SK-N-SH treated with all-trans-retinoic acid at 6 μM for 48 hours (cell line): ENCODE results near the gene TWIST2.

Experiments used
- ATAC-seq: fragments of 200-7000 bp; cut with Tn5 transposase; 3 replicates; pipeline ENCODE4 v1.9.1; 2020; ENCODE audit warnings: mild to moderate bottlenecking, moderate library complexity
- ARNTL ChIP-seq: fragments of 450-650 bp; formaldehyde crosslinking; IDR thresholded peaks from 2 replicates; pipeline ENCODE4 v1.5.0; 2020; ENCODE audit warnings: low read depth, mild to moderate bottlenecking, moderate library complexity, borderline replicate concordance
- BACH2 ChIP-seq: fragments of 250-450 bp; sonication (Bioruptor Pico); IDR thresholded peaks from 2 replicates; pipeline ENCODE4 v1.9.0; 2021; ENCODE audit warnings: mild to moderate bottlenecking, borderline replicate concordance
- CSDC2 ChIP-seq: fragments of 250-450 bp; sonication (Bioruptor Pico); IDR thresholded peaks from 2 replicates; pipeline ENCODE4 v1.5.0; 2020; ENCODE audit warnings: mild to moderate bottlenecking, moderate library complexity
- GLIS3 ChIP-seq: fragments of 250-450 bp; sonication (Bioruptor Pico); IDR thresholded peaks from 2 replicates; pipeline ENCODE4 v1.5.0; 2020; ENCODE audit warnings: mild to moderate bottlenecking, moderate library complexity
- ISL1 ChIP-seq: fragments of 250-450 bp; sonication (Bioruptor Pico); IDR thresholded peaks from 2 replicates; pipeline ENCODE4 v2.1.2; 2022; ENCODE audit warnings: mild to moderate bottlenecking, moderate library complexity
- OSR1 ChIP-seq: fragments of 250-450 bp; sonication (Bioruptor Pico); IDR thresholded peaks from 2 replicates; pipeline ENCODE4 v1.8.0; 2022; ENCODE audit warnings: moderate library complexity, mild to moderate bottlenecking, inconsistent platforms
- SNAI2 ChIP-seq: fragments of 250-450 bp; sonication (Bioruptor Pico); IDR thresholded peaks from 2 replicates; pipeline ENCODE4 v1.5.0; 2020; ENCODE audit warnings: mild to moderate bottlenecking, moderate library complexity
- TCF4 ChIP-seq: fragments of 250-450 bp; sonication (Bioruptor Pico); IDR thresholded peaks from 2 replicates; pipeline ENCODE4 v1.8.0; 2021; ENCODE audit warnings: mild to moderate bottlenecking, moderate library complexity, borderline replicate concordance
- TOX ChIP-seq: fragments of 250-450 bp; sonication (Bioruptor Pico); IDR thresholded peaks from 2 replicates; pipeline ENCODE4 v1.8.0; 2021; ENCODE audit warnings: mild to moderate bottlenecking, moderate library complexity, borderline replicate concordance
- ZC3H10 ChIP-seq: fragments of 250-450 bp; sonication (Bioruptor Pico); IDR thresholded peaks from 2 replicates; pipeline ENCODE4 v1.5.1; 2021; ENCODE audit warnings: mild to moderate bottlenecking, moderate library complexity
- ZFP3 ChIP-seq: fragments of 250-450 bp; sonication (Bioruptor Pico); IDR thresholded peaks from 2 replicates; pipeline ENCODE4 v1.5.0; 2020; ENCODE audit warnings: mild to moderate bottlenecking, moderate library complexity
- ZFP30 ChIP-seq: fragments of 450-650 bp; formaldehyde crosslinking; IDR thresholded peaks from 2 replicates; pipeline ENCODE4 v1.5.0; 2022; ENCODE audit warnings: mild to moderate bottlenecking, moderate library complexity
- ZNF565 ChIP-seq: fragments of 450-650 bp; formaldehyde crosslinking; conservative IDR thresholded peaks from 2 replicates; pipeline ENCODE4 v1.5.0; 2020; ENCODE audit warnings: low read depth, mild to moderate bottlenecking, moderate library complexity
- ZNF70 ChIP-seq: fragments of 450-650 bp; formaldehyde crosslinking; IDR thresholded peaks from 2 replicates; pipeline ENCODE4 v1.5.0; 2020; ENCODE audit warnings: mild to moderate bottlenecking, moderate library complexity
- ZNF8 ChIP-seq: fragments of 450-650 bp; formaldehyde crosslinking; IDR thresholded peaks from 2 replicates; pipeline ENCODE4 v1.5.0; 2020; ENCODE audit warnings: mild to moderate bottlenecking, moderate library complexity
- TF ChIP-seq, protein P1 (sequence below): fragments of 250-450 bp; sonication (Bioruptor Pico); IDR thresholded peaks from 2 replicates; pipeline ENCODE4 v1.8.0; 2021; ENCODE audit warnings: low read depth, mild to moderate bottlenecking, moderate library complexity, borderline replicate concordance
- TF ChIP-seq, protein P2 (sequence below): fragments of 250-450 bp; sonication (Bioruptor Pico); IDR thresholded peaks from 2 replicates; pipeline ENCODE4 v1.5.1; 2020; ENCODE audit warnings: low read depth, mild to moderate bottlenecking, moderate library complexity
- TF ChIP-seq, protein P3 (sequence below): fragments of 250-450 bp; sonication (Bioruptor Pico); IDR thresholded peaks from 2 replicates; pipeline ENCODE4 v1.8.0; 2020; ENCODE audit warnings: mild to moderate bottlenecking, moderate library complexity, borderline replicate concordance
- TF ChIP-seq, protein P4 (sequence below): fragments of 250-450 bp; sonication (Bioruptor Pico); IDR thresholded peaks from 2 replicates; pipeline ENCODE4 v1.5.1; 2021; ENCODE audit warnings: mild to moderate bottlenecking, moderate library complexity

The TWIST2 gene

DNA sequence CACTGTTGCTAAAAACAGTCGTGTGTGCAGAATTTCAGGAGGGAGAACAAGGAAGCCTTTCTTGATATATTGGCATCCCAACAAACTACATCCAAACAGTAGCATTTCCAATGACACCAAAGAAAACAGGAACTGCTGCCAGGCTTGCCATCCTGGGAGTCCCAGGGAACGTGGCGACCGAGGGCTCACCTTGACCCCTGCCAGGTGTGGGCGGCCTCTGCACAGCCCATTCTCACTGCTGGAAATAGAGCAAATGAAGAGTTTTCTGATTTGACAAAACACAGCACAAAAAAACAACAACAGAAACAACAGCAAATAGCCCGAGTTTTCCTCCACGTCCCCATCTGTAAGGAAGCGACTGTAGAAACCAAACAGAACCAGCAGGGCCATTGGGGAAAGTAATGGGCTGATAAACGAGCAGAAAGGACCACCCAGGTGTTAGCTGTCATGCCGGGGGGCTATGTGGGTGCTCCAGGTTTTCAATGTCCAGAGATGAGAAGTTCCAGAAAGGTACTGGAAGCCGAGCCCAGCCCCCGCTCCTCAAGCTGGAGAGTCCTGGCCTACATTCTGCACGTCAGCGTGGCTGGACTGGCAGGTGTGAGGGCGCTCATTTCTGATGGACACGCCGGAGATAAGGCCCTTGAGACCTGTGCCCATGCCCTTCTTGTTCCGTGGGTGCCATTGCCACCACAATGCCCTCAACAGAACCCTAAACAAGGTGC is 80.8 kb downstream of the TWIST2 start:
- no peak for ATAC-seq
- no peak for TF ChIP-seq SNAI2 (CRISPR knock-in tag)
- no peak for TF ChIP-seq OSR1

DNA sequence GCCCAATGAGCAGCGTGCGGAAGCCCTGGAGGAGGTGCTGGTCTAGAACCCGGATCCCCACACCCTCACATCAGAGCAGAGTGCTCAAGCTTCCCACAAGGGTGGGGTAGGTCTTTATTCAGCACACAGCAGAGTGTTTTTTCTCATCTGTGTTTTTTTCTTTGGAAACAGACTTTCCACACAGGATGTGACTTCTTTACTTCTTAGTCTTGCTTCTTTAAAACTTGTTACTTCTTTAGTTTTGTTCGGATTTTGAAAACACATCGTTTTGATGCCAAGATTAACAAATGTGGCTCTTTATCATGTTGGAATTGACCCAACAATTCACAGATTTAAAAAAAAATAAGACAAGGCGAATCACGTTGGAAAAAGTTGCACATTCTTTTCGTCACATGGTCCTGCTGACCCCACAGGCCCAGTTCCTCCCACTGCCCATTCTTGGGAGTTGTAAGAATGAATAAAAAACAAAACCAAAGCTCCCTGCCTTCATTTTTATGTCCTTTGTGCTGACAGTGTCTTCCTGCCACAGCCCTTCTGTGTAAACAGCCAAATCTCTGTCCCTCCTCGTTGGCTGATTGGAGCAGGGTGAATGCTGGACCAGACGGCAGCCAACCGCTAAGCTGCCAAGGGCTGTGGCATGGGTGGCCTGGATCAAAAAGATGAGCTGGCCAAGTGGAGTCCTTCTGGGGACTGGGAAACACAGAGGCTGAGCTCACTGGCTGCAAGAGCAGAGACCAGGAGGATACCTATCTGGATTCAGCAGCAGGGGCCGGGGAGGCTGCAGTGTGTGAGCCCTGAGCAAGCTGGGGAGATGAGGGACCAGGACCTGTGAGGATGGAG is 81.6 kb downstream of the TWIST2 start:
- ATAC-seq: peak; percentile 35; the same call in 1 of the 3 replicates
- TF ChIP-seq, protein P1, sequence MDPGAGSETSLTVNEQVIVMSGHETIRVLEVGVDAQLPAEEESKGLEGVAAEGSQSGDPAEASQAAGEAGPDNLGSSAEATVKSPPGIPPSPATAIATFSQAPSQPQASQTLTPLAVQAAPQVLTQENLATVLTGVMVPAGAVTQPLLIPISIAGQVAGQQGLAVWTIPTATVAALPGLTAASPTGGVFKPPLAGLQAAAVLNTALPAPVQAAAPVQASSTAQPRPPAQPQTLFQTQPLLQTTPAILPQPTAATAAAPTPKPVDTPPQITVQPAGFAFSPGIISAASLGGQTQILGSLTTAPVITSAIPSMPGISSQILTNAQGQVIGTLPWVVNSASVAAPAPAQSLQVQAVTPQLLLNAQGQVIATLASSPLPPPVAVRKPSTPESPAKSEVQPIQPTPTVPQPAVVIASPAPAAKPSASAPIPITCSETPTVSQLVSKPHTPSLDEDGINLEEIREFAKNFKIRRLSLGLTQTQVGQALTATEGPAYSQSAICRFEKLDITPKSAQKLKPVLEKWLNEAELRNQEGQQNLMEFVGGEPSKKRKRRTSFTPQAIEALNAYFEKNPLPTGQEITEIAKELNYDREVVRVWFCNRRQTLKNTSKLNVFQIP (CRISPR knock-in tag): no peak

DNA sequence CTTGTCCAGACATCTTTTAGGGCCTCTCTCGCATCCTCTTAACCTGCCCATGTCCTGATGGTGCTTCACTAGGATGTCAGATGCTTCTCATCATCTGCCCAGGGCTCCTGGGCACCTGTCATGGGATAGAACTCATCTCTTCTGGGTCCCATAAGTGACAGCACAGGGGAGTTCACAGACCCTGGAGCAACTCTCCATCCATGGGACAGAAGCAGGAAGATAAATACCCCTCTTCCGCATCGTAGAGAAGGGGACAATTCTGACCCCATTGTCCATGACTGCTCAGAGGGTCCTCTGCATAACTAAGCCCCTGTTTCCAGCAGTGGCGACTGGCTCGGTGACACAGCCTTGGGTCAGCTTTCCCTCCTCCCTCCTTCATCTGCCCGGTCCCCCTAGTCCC is 82.3 kb downstream of the TWIST2 start:
- TF ChIP-seq TOX (CRISPR knock-in tag) (no peak), ZFP3 (CRISPR knock-in tag) (no peak), ZNF70 (CRISPR knock-in tag) (no peak), CSDC2 (no peak), ZNF8 (no peak), GLIS3 (no peak), SNAI2 (CRISPR knock-in tag) (no peak), BACH2 (no peak), TCF4 (CRISPR knock-in tag) (no peak), ARNTL (CRISPR knock-in tag) (no peak), ZFP30 (no peak)
- TF ChIP-seq, protein P2, sequence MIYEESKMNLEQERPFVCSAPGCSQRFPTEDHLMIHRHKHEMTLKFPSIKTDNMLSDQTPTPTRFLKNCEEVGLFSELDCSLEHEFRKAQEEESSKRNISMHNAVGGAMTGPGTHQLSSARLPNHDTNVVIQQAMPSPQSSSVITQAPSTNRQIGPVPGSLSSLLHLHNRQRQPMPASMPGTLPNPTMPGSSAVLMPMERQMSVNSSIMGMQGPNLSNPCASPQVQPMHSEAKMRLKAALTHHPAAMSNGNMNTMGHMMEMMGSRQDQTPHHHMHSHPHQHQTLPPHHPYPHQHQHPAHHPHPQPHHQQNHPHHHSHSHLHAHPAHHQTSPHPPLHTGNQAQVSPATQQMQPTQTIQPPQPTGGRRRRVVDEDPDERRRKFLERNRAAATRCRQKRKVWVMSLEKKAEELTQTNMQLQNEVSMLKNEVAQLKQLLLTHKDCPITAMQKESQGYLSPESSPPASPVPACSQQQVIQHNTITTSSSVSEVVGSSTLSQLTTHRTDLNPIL (CRISPR knock-in tag): no peak
- TF ChIP-seq, protein P1 (CRISPR knock-in tag): no peak
- TF ChIP-seq, protein P3, sequence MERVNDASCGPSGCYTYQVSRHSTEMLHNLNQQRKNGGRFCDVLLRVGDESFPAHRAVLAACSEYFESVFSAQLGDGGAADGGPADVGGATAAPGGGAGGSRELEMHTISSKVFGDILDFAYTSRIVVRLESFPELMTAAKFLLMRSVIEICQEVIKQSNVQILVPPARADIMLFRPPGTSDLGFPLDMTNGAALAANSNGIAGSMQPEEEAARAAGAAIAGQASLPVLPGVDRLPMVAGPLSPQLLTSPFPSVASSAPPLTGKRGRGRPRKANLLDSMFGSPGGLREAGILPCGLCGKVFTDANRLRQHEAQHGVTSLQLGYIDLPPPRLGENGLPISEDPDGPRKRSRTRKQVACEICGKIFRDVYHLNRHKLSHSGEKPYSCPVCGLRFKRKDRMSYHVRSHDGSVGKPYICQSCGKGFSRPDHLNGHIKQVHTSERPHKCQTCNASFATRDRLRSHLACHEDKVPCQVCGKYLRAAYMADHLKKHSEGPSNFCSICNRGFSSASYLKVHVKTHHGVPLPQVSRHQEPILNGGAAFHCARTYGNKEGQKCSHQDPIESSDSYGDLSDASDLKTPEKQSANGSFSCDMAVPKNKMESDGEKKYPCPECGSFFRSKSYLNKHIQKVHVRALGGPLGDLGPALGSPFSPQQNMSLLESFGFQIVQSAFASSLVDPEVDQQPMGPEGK (CRISPR knock-in tag): no peak
- no peak for ATAC-seq

DNA sequence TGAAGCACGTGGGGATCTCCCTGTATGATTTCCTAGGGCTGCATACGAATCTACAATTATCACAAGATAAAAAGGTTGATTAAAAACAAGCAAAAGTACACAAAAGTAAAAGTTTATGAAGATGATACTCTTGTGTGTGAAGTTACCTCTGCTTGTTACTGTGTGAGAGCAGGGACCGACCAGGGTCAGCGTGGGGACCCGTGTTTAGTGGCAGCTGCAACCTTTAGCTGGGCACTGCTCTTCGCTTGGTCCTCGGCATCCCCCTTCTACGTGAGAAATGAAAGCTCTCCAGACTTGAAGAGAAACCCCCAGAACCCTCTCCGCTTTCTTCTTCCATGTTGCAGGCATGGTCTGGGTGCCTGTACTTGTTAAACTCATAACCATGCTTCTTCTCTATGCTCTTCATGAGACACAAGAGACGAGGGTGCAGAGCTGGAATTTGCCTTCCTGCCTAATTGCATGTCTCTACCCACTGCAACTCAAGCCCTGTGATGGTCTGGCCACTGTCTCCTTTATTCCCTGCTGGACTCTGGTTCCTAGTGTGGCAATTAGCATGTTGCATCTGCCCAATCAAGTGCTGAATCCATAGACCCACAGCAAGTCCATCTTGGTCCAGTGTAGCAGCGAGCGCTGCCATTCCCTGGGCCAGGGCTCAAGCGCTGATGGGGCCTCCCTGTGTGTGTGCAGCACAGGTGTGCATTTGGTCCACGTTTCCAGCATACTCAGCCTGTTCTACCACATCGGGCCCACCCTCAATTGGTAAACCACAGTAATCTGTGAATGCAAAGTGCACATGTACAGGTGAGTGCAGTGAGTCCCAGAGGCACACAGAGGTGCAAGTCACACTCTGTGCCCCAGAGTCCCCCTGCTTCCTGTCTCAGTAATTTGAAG is 88.5 kb downstream of the TWIST2 start:
- no peak for TF ChIP-seq TCF4 (CRISPR knock-in tag)
- no peak for TF ChIP-seq CSDC2
- no peak for TF ChIP-seq ZNF8
- no peak for TF ChIP-seq ISL1
- no peak for TF ChIP-seq ZNF565 (CRISPR knock-in tag)
- TF ChIP-seq, all 23 proteins: peak for 0
- no peak for ATAC-seq

DNA sequence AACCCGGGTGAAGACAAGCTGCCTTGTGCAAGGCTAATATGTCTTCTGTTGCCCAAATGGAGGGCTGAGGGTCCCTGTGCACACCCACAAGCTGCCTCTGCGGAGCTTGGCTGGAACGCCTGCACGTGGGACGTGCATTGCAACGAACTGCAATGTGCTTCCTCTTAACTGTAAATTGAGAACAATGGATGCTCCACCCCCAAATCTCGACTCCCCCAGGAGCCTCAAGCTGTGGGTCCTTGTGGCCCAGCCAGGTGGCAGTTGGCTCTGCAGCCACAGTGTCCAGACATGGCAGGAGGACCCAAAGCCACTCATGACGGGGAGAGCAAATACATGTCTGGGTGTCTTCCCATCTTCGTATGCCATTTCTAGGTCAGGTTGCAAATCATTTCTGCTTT is 90.1 kb downstream of the TWIST2 start:
- no peak for ATAC-seq
- no peak for TF ChIP-seq ZFP3 (CRISPR knock-in tag)
- no peak for TF ChIP-seq ZC3H10 (CRISPR knock-in tag)
- no peak for TF ChIP-seq SNAI2 (CRISPR knock-in tag)
- TF ChIP-seq, protein P2 (CRISPR knock-in tag): no peak
- TF ChIP-seq, protein P4, sequence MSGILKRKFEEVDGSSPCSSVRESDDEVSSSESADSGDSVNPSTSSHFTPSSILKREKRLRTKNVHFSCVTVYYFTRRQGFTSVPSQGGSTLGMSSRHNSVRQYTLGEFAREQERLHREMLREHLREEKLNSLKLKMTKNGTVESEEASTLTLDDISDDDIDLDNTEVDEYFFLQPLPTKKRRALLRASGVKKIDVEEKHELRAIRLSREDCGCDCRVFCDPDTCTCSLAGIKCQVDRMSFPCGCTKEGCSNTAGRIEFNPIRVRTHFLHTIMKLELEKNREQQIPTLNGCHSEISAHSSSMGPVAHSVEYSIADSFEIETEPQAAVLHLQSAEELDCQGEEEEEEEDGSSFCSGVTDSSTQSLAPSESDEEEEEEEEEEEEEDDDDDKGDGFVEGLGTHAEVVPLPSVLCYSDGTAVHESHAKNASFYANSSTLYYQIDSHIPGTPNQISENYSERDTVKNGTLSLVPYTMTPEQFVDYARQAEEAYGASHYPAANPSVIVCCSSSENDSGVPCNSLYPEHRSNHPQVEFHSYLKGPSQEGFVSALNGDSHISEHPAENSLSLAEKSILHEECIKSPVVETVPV (CRISPR knock-in tag): no peak
- TF ChIP-seq TOX (CRISPR knock-in tag): no peak
- no peak for TF ChIP-seq OSR1
